Activated T-helper 1 cell treated with anti-CD3 and anti-CD28 coated beads, Interleukin-2, amount 50 U/mL, for 16 hours (primary cell): ENCODE results near the gene PRKAR1A.

ENCODE experiments used
- DNase-seq, 2 donors: peaks; one replicate each; pipeline ENCODE4 v3.0.0-alpha.2; 2020; ENCODE audit warnings: low read depth in 1 of 2, low spot score in 1 of 2

PRKAR1A gene

DNA sequence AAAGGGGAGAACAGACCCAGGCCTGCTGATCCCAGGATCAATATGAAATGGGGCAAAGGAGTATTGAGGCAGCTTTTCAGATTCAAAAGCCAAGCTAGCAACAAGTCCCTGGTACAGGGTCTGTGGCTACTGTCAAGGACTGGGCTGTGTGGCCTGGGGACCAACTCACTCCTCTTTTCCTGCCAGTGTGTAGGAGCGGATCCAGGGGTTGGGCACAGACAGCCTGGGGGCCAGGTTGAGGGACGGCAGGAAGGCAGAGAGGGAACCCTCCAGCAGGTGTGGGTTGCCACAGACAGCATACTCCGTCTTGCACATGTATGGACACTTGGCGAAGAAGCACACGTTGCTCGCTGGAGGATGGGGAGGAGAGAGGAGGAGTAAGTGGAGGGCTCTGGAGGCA, 29.6 kb downstream of the PRKAR1A start:
- no peak for DNase-seq

DNA sequence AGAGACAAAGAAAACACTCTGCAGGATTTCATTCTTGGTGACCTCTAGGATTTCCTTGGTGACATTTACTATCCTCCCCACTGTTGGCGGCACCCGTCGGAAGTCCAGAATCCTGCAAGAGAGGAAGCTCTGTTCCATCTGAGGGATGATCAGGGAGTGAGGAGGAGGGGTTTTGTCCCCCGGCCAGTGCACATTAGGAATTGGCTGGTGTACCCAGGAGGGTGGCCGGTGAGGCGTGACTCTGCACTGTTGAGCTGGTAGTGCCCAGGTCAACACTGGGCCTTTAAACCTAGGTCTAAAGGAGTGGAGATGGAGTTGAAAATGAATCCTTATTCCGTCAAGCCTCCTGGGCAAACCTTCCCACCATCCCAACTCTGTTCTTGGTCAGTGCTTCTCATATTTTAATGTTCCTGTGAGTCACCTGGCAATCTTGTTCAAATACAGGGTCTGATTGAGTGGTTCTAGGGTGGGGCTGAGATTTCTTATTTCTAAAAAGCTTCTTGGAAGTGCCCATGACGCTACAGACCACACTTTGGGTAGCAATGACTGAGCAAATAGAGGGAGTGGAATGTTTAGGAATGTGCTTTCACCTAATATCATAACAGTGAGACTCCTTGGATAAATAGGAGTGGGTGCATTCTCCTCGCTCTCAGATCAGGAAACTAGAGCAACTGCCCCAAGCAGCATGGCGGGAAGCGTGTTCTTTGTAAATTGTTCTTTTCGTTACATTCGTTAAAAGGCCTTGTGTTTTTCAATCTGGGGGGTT, 30.7 kb downstream of the PRKAR1A start:
- DNase-seq, result no peak

DNA sequence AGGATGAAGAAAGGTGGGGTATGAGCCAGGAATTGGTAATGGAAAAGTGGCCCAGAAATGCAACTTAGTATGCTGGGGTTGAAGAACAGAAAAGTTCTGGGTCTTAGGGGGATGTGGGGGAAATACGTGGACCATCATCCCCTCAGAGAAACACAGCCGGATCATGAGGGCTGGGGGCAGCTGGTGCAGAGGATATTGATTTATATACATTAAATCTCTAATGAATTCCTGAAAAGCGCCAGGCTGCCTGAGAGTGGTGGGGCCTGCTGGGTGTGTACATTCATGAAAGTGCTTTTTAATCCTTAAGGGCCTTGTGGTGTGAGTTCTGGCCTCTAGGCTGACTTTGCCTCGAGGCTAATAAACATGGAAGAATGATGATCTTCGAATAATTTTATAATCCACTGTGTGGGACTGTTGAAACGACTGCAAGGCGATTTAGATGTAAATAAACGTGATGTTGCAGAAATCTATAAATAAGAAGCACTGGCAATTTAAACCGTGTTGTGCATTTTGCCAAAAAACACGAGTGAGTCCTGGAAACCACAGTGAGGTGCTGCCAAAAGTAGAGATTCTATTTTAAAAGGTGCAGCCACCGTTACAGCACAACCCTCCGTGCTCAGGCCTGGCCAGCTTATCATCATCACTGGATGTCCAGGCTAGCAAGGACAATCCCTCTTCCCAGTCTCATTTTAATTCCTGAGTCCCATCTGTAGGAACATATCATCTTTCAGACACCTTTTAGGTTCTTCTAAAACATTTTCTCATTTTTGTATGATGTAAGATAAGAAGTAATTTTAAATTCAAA, 32.1 kb downstream of the PRKAR1A start:
- no peak for DNase-seq

DNA sequence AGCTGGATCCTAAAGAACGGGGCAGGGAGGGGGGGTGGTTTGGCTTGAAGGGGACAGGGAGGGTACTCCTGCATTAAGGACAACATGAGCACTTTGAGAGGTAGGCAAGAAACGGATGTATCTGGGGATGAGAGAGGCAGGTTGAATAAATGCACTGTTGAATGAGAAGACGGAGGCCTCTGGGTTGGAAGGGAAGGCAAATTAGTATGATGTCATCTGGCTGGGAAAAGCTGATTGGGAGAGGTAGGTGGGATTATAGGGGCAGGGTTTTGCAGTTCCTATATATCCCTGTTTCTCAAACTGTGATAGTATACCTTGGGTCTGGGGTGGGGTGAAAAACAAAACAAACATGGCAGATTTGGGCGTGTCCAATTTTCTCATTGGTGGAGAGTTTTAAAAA, 44.3 kb downstream of the PRKAR1A start:
- DNase-seq, result no peak

DNA sequence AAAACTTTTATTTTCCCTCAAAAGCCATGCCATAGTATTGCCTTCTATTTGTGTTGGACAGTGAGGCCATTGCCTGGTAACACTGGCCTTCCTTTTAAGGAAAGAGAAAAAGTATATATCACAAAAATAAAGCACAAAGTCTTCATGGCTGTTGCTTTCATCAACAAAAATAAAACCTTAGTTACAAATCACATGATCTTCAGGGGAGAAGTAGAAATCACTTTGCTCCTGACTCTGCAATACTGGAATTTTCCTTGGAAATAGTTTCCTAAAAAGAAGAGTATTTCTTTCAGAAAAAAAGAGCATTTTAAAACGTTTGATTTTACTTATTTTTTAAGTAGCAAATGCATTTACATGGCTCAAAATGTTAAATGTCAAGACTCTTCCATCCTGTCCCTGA, 47.1 kb downstream of the PRKAR1A start:
- DNase-seq, result no peak

DNA sequence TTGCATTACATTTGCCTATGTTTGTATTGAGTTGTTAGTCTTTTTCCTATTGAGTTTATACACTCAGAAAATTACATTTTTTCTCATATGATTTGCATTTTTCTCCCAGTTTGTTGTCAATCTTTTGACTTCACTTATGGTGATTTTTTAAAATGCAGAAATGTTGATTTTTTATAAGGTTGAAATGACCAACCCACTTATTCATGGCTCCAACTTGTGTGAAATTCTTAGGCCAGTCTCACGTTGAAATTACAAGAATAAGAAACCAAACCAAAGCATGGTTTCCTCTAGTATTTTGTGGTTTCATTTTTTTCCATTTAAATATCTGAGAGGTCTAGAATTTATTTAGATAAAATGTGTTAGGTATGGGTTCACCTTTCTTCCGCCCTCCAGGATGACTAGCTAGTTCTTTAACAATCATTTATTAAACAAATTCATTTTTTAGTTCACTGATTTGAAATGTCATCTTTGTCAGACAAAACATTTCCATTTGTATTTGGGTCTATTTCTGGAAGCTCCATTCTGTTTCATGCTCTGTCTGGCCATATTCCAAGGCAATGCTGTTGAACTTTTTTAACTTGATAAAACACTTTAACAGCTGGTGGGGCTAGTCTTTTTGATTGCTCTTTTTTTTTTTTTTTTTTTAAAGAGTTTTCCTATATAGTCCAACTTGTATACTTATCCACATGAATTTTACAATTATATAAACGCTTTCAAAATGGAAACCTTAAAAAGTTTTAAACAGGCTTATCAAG, 48.9 kb downstream of the PRKAR1A start:
- no peak for DNase-seq

DNA sequence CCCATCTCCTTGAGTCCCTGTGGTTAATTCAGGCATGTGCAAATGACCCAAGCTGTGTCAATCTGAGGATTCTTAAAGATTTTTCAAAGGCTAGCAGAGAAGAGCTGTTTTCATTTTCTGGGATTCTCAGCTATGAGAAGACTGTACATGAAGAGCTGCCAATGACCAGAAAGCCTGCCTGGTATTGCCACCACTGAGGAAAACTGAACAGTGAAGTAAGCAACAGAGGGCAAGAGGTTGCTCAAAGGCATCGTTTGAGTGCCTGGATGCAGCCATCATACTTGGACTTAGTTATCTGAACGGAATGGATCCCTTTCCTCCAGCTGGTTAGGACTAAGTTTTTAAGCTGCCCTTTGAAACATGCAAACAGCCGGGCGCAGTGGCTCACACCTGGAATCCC, 50.5 kb downstream of the PRKAR1A start:
- DNase-seq, result no peak

DNA sequence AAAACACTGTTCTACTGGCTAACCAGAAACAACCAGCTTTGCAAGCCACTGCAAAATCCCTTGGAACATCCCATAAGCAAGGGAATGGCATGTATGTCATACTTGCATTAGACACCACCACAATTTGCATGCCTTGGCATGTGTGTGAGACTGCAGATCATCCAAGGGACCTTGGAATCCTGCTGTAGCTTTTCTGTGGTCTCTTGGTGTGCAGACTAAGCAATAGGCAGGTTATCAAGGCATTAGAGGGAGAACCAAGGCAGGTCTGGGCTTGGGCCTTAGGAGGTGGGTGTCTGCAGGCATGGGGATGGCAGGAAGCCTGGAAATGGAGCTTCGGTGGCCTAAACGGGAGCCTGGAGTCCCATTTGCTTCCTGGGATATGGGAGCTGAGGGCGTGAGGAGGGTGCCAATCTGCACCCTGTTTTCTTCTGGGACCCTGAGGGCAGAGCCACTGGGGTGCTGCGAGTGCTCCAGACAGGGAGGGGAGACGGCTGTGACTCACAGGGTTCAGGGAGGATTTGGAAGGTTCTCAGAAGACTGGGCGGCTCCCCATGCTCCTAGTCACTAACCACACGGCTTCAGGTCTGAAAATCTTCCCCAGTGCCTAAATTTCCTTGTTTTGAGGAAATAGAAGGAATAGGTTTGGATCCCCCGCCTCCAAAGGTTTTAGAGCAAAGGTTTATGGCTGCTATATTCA, 52.3 kb downstream of the PRKAR1A start:
- no peak for DNase-seq

DNA sequence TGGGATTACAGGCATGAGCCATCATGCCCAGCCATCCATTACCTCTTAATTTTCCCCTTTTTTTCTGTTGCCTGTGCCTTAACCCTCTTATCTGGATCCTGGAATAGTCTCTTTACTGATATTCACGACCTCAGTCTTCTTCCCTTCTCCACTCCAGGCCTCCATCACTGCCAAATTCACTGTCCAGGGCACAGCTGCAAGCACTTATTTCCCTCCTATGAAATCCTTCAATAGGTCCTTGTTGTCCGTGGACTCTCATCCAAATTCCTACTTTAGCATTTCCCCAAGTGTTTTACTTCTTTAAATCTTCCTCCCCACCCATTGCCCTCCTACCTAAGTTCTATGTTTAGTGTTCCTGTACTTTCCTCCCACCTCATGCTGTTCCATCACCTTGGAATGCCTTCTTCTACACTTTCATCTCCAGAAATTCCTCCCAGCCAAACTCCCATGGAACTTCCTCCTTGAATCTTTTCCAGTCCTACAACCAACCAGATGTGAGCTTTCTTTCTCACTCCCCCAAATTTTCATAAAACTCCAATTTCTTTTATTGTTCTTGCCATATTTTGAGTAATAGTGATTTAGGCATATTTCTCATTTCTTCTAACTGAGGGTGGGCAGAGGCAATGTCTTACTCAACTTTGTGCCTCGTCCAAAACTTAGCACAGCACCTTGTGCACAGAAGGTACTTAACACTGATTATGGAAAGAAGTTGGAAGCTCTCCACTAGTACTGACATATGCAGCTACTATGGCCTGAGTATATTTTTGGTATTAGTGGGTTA, 53.6 kb downstream of the PRKAR1A start:
- DNase-seq, result no peak

DNA sequence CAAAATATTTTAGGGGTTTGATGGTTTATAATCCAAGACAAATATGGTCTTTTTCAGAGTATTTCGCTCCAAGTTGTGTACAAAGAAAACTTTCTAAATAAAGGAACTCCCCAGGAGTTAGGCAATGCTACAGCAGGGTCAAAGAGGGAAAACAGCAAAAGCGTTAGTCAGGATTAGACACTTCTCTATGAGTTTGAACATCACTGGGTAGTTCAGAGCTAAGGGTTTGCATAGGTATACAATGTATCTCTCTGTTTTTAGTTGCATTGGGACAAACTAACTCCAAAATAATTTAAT, 54.2 kb downstream of the PRKAR1A start:
- no peak for DNase-seq

DNA sequence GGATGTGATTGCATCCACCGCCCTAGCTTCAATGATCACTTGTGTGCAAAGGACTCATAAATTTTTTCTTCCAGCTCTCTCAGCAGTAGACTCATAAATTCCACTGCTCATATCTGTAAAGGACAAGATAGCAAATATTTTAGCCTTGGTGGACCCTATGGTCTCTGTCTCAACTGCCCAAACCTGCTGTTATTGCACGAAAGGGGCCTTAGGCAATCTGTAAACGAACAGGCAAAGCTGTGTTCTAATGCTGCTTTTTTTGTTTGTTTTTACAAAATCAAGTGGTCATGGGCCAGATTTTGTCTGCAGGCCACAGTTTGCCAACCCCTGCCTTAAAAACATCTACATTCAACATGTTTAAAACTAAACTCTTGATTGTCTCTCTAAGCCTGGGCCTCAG, 54.8 kb downstream of the PRKAR1A start:
- DNase-seq, result no peak

DNA sequence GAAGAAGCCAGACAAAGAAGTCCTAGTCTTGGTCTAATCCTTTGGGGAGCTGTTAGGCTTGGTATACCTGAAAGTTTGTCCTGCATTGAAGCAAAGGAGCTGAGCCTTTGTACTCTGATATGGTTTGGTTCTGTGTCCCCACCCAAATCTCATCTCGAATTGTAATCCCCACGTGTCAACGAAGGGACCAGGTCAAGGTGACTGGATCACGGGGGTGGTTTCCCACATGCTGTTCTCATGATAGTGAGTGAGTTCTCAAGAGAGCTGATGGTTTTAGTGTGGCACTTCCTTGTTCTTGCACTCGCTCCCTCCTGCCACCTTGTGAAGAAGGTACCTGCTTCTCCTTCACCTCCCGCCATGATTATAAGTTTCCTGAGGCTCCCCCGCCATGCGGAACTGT, 55.4 kb downstream of the PRKAR1A start:
- DNase-seq, result no peak

DNA sequence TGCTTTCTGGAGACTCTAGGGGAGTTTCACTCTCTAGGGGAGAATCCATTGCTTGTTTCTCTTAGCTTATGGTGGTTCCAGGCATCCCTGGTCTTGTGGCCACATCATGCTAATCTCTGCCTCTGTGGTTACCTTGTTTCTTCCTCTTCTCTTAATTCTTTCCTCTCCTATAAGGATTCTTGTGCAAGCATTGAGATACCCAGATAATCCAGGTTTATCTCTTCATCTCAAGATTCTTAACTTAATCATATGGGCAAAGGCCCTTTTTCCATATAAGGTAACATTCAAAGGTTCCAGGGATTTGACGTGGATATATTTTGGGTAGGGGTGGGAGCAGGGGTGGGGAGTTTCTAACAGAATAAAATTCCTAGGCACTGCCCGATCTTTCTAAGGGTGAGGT, 56.4 kb downstream of the PRKAR1A start:
- no peak for DNase-seq

DNA sequence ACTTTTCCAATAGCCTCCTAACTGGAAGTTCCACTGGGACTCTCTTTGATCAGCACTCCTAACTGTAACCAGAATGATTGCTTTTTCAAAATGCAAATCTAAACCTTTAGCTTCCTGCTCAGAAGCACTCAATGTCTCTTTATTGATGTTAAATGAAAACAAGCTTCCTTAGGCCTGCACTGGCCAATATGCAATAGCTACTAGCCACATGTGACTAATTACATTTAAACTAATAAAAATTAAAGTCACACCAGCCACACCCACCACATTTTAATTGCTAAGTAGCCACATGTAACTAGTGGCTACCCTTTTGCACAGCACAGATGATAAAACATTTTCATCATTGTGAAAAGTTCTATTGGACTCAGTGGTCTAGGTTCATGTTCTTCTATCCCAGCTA, 57.1 kb downstream of the PRKAR1A start:
- no peak for DNase-seq

DNA sequence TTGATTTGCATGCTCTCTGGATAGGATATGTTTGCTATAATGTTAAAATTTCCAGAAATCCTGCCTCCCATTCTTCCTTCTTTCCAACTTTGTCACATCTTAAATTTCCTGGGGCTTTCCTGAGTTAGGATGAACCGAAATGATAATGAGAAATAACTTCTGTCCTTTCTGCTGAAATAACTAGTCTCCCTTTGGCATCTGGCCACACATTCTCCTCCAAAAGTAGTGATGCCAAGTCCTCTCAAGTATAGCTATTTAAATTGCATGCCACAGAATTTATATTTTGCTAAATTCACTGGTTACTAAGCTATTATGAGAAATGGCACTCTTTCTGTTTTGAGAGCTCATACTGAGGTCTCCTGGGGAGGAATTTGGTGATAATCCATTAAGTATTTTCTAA, 58.3 kb downstream of the PRKAR1A start:
- no peak for DNase-seq

DNA sequence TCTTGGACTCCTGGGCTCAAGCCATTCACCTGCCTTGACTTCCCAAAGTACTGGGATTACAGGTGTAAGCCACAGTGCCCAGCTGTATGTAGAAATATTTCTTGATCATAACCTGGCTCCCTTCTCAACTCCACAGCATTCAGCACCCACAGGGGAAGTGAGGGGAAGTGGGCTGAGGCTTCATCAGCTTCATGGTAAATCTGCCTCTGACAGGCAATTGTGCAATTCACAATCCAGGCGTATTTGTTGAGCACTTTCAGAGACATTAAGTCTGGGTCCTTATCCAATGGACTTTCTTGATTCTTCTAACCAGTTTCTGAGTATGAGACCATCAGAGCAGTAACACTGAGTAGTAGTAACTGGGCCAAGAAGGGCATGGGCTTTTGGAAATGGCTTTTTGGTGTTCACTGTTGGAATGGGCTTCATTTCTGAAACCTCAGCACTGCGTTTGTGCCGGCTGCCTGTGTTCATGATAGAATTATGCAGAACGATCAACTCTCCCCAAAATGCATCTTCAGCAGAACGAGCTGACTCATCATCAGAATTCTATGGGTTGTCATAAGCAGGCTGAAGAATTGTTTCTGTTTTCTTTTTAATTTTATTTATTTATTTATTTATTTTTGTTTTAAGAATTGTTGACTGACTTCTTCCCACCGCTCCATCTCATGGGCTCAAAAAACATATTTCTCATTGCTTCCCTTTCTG, 60.1 kb downstream of the PRKAR1A start:
- no peak for DNase-seq

DNA sequence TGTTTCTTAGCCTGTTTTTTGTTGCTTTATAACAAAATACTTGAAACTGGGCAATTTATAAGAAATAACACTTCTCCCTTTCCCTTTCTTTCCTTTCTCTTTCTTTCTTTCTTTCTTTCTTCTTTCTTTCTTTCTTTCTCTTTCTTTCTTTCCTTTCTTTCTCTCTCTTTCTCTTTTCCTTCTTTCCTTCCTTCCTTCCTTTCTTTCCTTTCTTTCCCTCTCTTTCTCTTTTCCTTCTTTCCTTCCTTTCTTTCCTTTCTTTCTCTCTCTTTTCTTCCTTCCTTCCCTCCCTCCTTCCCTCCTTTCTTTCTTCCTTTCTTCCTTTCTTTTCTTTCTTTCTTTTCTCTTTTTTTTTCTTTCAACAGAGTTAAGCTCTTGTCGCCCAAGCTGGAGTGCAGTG, 61.1 kb downstream of the PRKAR1A start:
- no peak for DNase-seq

DNA sequence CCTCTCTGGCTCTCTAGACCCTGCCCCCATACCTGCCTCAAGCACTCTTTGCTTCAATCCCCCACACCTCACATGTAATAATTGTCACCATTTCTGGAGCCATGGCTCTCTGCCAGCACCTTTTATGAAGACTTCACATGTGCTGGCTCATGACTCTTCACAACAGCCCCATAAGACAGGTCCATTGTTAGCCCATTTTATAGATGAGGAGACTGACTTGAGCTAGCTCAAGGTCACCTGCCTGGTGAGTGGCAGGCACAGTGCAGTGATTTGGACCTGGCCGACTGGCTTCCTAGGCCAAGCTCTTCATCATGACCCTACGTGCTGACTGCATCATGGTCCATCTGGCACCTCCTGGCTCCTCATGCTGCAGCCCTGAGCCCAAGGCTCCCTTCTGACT, 63.9 kb downstream of the PRKAR1A start:
- no peak for DNase-seq

DNA sequence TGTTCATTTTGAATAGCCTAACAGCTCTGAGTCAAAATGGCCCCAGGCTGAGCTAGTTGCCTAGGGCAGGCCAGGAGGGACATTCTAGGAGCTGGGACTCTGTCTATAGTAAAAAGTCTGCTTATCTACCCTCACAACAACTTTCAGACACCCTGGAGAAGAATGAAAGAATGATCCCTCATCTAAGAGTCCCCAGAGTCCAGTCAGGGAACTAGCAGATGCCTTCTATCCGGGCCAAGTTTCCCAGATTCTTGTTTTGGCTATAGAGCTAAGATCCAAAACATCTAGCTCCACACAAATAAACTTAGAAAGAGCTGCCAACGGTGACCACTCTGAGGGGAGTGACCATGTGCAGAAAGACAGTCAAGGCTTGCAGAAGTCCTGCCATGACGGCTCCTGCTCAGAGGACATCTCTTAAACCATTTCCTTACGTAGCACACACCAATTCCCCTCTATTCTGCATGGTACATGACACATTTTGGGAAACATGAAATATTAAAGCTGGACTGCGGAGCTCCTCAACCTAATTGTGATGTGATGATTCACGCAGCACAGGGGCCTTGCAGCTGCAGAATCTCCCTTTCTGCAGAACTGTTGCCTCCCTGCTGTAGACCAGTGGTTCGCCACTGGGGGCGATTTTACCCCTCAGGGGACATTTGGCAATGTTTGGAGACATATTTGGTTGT, 64.7 kb downstream of the PRKAR1A start:
- no peak for DNase-seq

DNA sequence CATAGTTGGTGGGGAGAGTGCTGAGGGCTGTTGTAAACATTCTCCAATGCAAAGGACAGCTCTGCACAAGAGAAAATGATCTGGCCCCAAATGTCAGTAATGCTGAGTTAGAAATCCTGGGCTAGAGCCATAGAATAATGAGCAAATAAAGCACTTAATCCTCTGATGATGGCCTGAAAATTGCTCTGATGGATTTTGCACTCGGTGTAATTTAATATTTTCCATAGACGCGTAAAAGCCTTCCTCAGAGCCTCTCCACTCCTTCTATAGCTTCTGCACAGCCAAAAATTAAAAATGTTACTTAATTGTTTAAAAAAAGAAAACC, 65.2 kb downstream of the PRKAR1A start:
- no peak for DNase-seq
